HL-60 (cell line): ENCODE data around the gene ZNF324B.

Source experiments
- GABPA ChIP-seq: IDR thresholded peaks from 2 replicates; pipeline ENCODE4 v1.6.1; 2012; ENCODE audit warnings: low read depth
- POLR2AphosphoS5 ChIP-seq: IDR thresholded peaks from 2 replicates; pipeline ENCODE4 v1.6.1; 2012; ENCODE audit warnings: low read depth
- TF ChIP-seq, protein P1 (sequence below): IDR thresholded peaks from one replicate; pipeline ENCODE4 v1.5.1; 2011; ENCODE audit warnings: low read length, control low read depth, inconsistent platforms; ENCODE audit not compliant: insufficient read depth

DNA sequence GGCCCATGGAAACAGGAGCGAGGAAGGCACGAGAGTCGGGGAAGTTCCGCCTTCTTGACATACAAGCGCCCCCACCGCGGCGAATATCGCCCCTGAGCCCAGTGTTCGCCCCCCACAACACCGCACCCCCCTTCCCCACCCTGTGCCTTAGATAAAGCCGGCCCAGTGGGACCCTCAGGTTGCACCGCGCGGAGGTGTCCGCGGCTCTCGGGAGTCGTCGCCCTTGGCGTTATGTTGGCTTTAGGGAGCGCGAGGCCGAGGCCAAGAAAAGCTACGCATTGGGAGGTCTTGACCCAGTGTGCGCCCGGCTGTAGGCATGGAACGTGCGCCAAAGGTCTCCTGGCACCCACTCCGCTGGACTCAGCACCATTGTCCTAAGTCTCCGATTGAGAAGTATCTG lies 10.9 kb upstream of the ZNF324B start:
- TF ChIP-seq, protein P1, sequence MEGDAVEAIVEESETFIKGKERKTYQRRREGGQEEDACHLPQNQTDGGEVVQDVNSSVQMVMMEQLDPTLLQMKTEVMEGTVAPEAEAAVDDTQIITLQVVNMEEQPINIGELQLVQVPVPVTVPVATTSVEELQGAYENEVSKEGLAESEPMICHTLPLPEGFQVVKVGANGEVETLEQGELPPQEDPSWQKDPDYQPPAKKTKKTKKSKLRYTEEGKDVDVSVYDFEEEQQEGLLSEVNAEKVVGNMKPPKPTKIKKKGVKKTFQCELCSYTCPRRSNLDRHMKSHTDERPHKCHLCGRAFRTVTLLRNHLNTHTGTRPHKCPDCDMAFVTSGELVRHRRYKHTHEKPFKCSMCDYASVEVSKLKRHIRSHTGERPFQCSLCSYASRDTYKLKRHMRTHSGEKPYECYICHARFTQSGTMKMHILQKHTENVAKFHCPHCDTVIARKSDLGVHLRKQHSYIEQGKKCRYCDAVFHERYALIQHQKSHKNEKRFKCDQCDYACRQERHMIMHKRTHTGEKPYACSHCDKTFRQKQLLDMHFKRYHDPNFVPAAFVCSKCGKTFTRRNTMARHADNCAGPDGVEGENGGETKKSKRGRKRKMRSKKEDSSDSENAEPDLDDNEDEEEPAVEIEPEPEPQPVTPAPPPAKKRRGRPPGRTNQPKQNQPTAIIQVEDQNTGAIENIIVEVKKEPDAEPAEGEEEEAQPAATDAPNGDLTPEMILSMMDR: no peak
- no peak for TF ChIP-seq POLR2AphosphoS5
- TF ChIP-seq GABPA: no peak
